Small intestine (tissue), 7 donors: ENCODE measurements around the gene ZNF468. TPM values are rescaled to one million over a fixed set of nuclear protein-coding genes. Genes with fewer than 3 reads are reported as not detected.
"Not testable (repeated sequence)": the region's sequence is repeated elsewhere in the genome, so short reads cannot be mapped to it uniquely, and the experiment has no call there.

Experiments used
- DNase-seq, 2 donors: peaks; one replicate each; pipeline versions ENCODE4 v3.0.0 to v3.0.0-alpha.2; 2013
- FAIRE-seq: peaks from 2 replicates; lab custom pipeline; 2012; peaks lifted over from hg19 to GRCh38; lab: Jason Lieb, UNC
- H3K27ac ChIP-seq, 3 donors: one replicate each; pipeline ENCODE4 v1.5.1; 2013; ENCODE audit warnings: low read length in 2 of 3, mild to moderate bottlenecking in 2 of 3, control low read depth in 1 of 3, inconsistent platforms in 1 of 3, low read depth in 1 of 3, moderate library complexity in 1 of 3
- H3K27me3 ChIP-seq, 3 donors: one replicate each; pipeline ENCODE4 v1.6.1; 2013; ENCODE audit warnings: low read length in 3 of 3, inconsistent platforms in 1 of 3; ENCODE audit not compliant: control insufficient read depth in 3 of 3, insufficient read depth in 3 of 3
- H3K36me3 ChIP-seq, 3 donors: one replicate each; pipeline ENCODE4 v1.6.1; 2013; ENCODE audit warnings: low read length in 3 of 3, inconsistent platforms in 1 of 3, low read depth in 1 of 3, mild to moderate bottlenecking in 1 of 3, moderate library complexity in 1 of 3; ENCODE audit not compliant: control insufficient read depth in 3 of 3, insufficient read depth in 2 of 3
- H3K4me1 ChIP-seq, 3 donors: one replicate each; pipeline ENCODE4 v1.6.1; 2013; ENCODE audit warnings: low read length in 2 of 3, inconsistent platforms in 1 of 3, low read depth in 1 of 3, mild to moderate bottlenecking in 1 of 3, moderate library complexity in 1 of 3; ENCODE audit not compliant: control insufficient read depth in 3 of 3, insufficient read depth in 2 of 3
- H3K4me3 ChIP-seq, 3 donors: one replicate each; pipeline ENCODE4 v1.5.1; 2013; ENCODE audit warnings: low read length in 3 of 3, control low read depth in 1 of 3, inconsistent platforms in 1 of 3, low read depth in 1 of 3, mild to moderate bottlenecking in 1 of 3, moderate library complexity in 1 of 3
- H3K9me3 ChIP-seq, 2 donors: one replicate each; pipeline ENCODE4 v1.6.1; 2013; ENCODE audit warnings: low read depth in 1 of 2, low read length in 1 of 2; ENCODE audit not compliant: control insufficient read depth in 2 of 2, insufficient read depth in 1 of 2
- WGBS, 3 donors: extraction: QIAGEN DNeasy Blood & Tissue Kit; methylation state at CpG; one replicate each; pipeline ENCODE4 v1.1.7; 2013; 5-methylcytosine and 5-hydroxymethylcytosine counted together
- polyA plus RNA-seq, 4 donors: library from polyadenylated mRNA; stranded (reverse) in 3 of 4; unstranded in 1 of 4; fragments of 200-250 nt in 3 of 4; fragments of 120-200 nt in 1 of 4; gene quantifications; one replicate each; pipeline versions ENCODE4 v1.2.1 to v1.2.3, GENCODE V29; 2013
- donor health status: healthy with polysubstance abuse.
- donor health status: control.
- donor health status: control.
- donor health status: Bipolar disorder and iron deficiency.
- donor health status: healthy.

Gene ZNF468
- polyA plus RNA-seq, 4 donors, result 7.0 to 42.8 (median 10.4) TPM

DNA sequence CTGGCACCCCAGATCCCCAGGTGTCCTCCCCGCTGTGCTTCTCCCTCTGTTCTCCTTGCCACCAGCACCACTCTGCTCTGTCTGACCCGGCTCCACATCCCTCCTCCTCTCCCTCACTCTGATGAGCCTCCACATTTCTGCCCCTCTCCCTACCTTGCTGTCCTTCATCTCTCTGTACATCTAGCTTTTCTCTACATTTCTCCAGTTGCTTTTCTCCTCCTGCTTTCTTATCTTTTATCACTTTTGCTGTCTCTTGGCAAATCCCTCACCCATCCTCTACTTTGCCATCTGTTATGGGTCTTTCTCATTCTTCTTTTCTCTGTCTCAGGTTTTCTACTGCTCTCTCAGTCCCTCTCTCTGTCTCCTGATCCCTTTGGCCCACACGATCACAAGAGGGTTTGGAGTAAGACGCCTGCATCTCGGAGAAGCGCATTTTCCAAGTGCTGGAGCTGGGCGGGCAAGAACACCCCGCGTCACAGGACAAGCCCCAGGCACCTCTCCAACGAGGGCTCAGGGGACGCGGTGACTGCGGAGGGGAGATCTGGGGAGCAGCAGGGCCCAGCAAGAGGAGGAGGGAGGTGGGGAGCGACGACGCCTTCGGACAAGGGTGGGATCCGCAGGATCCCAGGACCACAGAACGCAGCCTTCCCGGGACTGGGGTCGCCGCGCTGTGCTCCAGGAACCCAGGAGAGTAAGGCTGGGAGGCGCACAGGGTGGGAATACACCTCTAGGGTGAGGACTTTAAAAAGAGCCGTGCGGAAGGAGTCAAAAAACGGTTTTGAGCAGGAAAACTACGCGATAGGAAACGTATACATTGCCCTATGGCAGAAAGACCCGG is 660 bp downstream of the ZNF468 start:
- not testable (repeated sequence) for H3K27me3 ChIP-seq, FAIRE-seq, H3K4me1 ChIP-seq, H3K9me3 ChIP-seq
- Histone ChIP-seq H3K36me3 (peaks cover 4 to 22% (median 7%) of the 10 kb centered on the region in 3 donors), H3K27ac (peak overlapping the region; percentile 45 to 88 (median 61)), H3K4me3 (peak overlapping the region; percentile 61 to 69 (median 62))
- WGBS, 3 donors, result 1 to 6% (median 3%) methylated on average over 21 to 24 of the region's 31 CpGs
- peak; percentile 2 to 42 for DNase-seq

DNA sequence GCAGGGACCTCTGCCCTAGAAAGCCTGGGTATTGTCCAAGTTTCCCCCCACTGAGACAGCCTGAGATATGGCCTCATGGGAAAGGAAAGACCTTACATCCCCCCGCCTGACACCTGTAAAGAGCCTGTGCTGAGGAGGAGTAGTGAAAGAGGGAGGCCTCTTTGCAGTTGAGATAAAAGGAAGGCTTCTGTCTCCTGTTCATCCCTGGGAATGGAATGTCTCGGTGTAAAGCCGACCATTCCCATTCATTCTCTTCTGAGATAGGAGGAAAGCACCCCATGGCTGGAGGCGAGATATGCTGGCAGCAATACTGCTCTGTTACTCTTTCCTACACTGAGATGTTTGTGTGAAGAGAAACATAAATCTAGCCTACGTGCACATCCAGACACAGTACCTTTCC is 10.1 kb downstream of the ZNF468 start:
- H3K4me3 ChIP-seq, H3K27ac ChIP-seq, DNase-seq, H3K4me1 ChIP-seq, H3K27me3 ChIP-seq, FAIRE-seq: not testable (repeated sequence)
- H3K36me3 ChIP-seq, result peaks cover 38 to 74% (median 61%) of the 10 kb centered on the region in 3 donors
- 82 to 98% (median 84%) methylated on average over 5 of the region's 5 CpGs for WGBS, 3 donors
- peaks cover 8 to 55% of the 10 kb centered on the region in 2 donors for H3K9me3 ChIP-seq

DNA sequence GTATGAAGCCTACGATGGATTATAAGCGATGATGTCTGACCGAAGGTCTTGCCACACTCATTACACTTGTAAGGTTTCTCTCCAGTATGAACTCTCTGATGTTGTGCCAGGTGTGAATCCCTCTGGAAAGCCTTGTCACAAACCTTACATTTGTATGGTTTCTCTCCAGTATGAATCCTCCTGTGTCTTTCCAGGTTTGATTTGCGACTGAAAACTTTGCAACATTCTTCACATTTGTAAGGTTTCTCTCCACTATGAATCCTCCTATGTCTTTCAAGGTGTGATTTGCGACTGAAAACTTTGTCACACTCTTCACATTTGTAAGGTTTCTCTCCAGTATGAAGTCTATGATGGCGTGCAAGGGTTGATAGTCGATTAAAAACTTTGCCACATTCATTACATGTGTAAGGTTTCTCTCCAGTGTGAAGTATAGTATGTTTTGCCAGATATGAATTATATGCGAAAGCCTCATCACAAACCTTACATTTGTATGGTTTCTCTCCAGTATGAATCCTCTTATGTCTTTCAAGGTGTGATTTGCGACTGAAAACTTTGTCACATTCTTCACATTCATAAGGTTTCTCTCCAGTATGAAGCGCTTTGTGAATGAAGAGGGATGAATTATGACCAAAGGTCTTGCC is 16.5 kb downstream of the ZNF468 start:
- H3K27ac ChIP-seq, DNase-seq, H3K27me3 ChIP-seq, H3K4me1 ChIP-seq, H3K4me3 ChIP-seq, FAIRE-seq: not testable (repeated sequence)
- Histone ChIP-seq H3K9me3 (peaks cover 9 to 67% of the 10 kb centered on the region in 2 donors), H3K36me3 (peaks cover 32 to 46% (median 37%) of the 10 kb centered on the region in 3 donors)
- WGBS, 3 donors, result 99% methylated on average over 10 of the region's 10 CpGs

DNA sequence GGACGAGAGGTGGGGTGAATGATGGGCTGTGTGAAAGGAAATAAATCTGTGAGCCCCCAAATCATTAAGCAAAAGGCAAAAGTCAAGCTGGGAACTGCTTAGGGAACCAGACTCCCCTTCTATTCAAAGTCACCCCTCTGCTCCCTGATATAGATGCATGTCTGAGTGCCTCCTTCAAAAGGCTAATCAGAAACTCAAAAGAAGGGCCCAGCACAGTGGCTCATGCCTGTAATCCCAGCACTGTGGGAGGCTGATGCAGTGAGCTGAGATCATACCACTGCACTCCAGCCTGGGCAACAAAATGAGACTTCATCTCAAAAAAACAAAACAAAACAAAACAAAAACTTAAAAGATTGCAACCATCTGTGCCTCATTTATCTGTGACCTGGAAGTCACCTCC is 23.1 kb downstream of the ZNF468 start:
- not testable (repeated sequence) for H3K27me3 ChIP-seq, H3K27ac ChIP-seq, H3K4me1 ChIP-seq, H3K4me3 ChIP-seq, H3K36me3 ChIP-seq, DNase-seq, FAIRE-seq
- H3K9me3 ChIP-seq, result peaks cover 0 to 33% of the 10 kb centered on the region in 2 donors
- WGBS, 3 donors, result 57 to 75% (median 71%) methylated on average over 1 of the region's 1 CpG

DNA sequence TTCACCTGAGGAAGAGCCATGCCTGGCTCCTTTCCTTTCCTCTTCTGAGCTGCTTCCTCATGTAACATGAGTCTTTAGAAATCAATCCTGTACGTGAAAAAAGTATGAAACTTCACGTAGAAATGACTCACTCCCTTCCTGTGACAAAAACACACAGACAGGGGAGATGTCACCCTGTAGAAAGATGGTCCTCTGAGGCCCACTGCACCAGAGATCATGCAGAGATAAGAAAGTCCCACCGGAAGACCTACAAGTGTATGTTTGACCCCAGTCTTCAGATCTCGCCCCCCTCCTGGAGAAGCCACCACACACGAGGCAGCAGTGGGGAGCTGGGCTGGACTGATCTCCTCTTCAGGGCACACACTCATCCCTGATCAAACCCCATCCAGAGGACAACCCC is 23.9 kb downstream of the ZNF468 start:
- 61 to 81% (median 67%) methylated on average over 5 of the region's 5 CpGs for WGBS, 3 donors
- not testable (repeated sequence) for H3K4me1 ChIP-seq, H3K27me3 ChIP-seq, DNase-seq, H3K27ac ChIP-seq, FAIRE-seq, H3K36me3 ChIP-seq, H3K4me3 ChIP-seq
- H3K9me3 ChIP-seq, result peaks cover 0 to 27% of the 10 kb centered on the region in 2 donors

DNA sequence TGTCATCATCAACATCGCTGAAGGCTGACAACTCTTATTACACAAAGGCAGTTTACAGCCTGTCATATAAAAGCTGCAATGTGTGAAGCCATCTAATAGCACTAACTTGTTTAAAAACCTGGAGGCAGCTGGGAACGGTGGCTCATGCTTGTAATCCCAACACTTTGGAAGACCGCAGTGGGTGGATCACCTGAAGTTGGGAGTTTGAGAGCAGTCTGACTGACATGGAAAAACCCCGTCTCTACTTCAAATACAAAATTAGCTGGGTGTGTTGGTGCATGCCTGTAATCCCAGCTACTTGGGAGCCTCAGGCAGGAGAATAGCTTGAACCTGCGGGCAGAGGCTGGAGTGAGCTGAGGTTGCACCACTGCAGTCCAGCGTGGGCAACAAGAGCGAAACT is 27.6 kb downstream of the ZNF468 start:
- FAIRE-seq, result not testable (repeated sequence)
- WGBS, 3 donors, result 82 to 91% (median 83%) methylated on average over 7 of the region's 7 CpGs

DNA sequence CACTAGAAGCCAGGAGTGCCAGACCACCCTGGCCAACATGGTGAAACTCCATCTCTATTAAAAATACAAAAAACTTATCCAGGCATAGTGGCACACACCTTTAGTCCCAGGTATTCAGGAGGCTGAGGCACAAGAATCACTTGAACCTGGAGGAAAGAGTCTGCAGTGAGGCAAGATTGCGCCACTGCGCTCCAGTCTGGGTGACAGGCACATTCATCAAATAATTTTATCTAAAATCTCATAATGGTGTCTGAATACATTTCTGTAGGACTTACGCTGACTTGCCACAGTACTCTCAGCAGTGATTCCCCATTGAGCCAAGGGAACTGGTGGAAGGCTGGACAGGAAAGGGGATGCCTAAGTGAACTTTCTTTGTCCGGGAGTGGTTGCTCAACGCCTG is 31.7 kb downstream of the ZNF468 start:
- no peaks in the 10 kb centered on the region for H3K27me3 ChIP-seq
- H3K36me3 ChIP-seq, result no peaks in the 10 kb centered on the region
- no peaks in the 10 kb centered on the region for H3K4me1 ChIP-seq
- 91 to 96% (median 96%) methylated on average over 5 of the region's 5 CpGs for WGBS, 3 donors
- H3K27ac ChIP-seq, result no peak overlapping the region
- H3K9me3 ChIP-seq, result peaks cover 0 to 11% of the 10 kb centered on the region in 2 donors
- FAIRE-seq, result no peak
- no peak for DNase-seq
- no peak overlapping the region for H3K4me3 ChIP-seq

More for the DNA sequence above, 27.6 kb downstream of the ZNF468 start:
- H3K27ac ChIP-seq, DNase-seq, H3K27me3 ChIP-seq, H3K4me3 ChIP-seq, H3K4me1 ChIP-seq, H3K36me3 ChIP-seq: not testable (repeated sequence)
- peaks cover 0 to 14% of the 10 kb centered on the region in 2 donors for H3K9me3 ChIP-seq

DNA sequence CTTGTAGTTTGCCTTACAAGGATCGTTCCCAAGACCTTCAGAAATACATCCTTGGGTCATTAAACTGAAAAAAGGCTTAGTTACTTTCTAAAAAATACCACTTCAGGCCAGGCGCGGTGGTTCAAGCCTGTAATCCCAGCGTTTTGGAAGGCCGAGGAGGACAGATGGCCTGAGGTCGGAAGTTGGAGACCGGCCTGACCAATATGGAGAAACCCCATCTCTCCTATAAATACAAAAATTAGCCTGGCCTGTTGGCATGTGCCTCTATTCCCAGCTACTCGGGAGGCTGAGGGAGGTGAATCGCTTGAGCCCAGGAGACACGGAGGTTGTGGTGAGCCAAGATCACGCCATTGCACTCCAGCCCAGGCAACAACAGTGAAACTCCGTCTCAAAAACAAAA is 33.7 kb downstream of the ZNF468 start:
- H3K27ac ChIP-seq, result no peak overlapping the region
- no peaks in the 10 kb centered on the region for H3K4me1 ChIP-seq
- H3K9me3 ChIP-seq, result peaks cover 0 to 11% of the 10 kb centered on the region in 2 donors
- no peaks in the 10 kb centered on the region for H3K36me3 ChIP-seq
- DNase-seq, result no peak
- 94% methylated on average over 12 of the region's 12 CpGs for WGBS, 3 donors
- no peak for FAIRE-seq
- no peak overlapping the region for H3K4me3 ChIP-seq
- no peaks in the 10 kb centered on the region for H3K27me3 ChIP-seq
